Lung (tissue), 12 donors: ENCODE results near the gene CCDC88A. TPM values are rescaled to one million over a fixed set of nuclear protein-coding genes. Genes with fewer than 3 reads are reported as not detected.
"Not testable (repeated sequence)": the region's sequence is repeated elsewhere in the genome, so short reads cannot be mapped to it uniquely, and the experiment has no call there.

Source experiments
- ATAC-seq: fragments of 200-7000 bp; cut with Tn5 transposase; one replicate; pipeline ENCODE4 v1.9.1; 2020; ENCODE audit warnings: moderate number of reproducible peaks; ENCODE audit not compliant: insufficient read depth, low FRiP score
- DNase-seq, 3 donors: peaks; one replicate each; pipeline ENCODE4 v3.0.0-alpha.2; 2013 to 2017
- H3K27ac ChIP-seq, 2 donors: one replicate each; pipeline ENCODE4 v1.5.1; 2013; ENCODE audit warnings: mild to moderate bottlenecking in 2 of 2, moderate library complexity in 2 of 2, control low read depth in 1 of 2, inconsistent platforms in 1 of 2, low read depth in 1 of 2, low read length in 1 of 2
- H3K27me3 ChIP-seq, 3 donors: one replicate each; pipeline ENCODE4 v1.5.1; 2013; ENCODE audit warnings: low read length in 2 of 3; ENCODE audit not compliant: control insufficient read depth in 3 of 3, insufficient read depth in 3 of 3
- H3K36me3 ChIP-seq, 4 donors: one replicate each; pipeline ENCODE4 v1.5.1; 2013; ENCODE audit warnings: low read length in 4 of 4, mild to moderate bottlenecking in 1 of 4, moderate library complexity in 1 of 4; ENCODE audit not compliant: control insufficient read depth in 4 of 4, insufficient read depth in 4 of 4
- H3K4me1 ChIP-seq, 5 donors: one replicate each; pipeline ENCODE4 v1.5.1; 2013; ENCODE audit warnings: low read length in 5 of 5, mild to moderate bottlenecking in 2 of 5, moderate library complexity in 1 of 5; ENCODE audit not compliant: control insufficient read depth in 5 of 5, insufficient read depth in 5 of 5
- H3K4me3 ChIP-seq: one replicate; pipeline ENCODE4 v1.5.1; 2013; ENCODE audit warnings: mild to moderate bottlenecking, control low read depth, moderate library complexity
- H3K9ac ChIP-seq, 2 donors: one replicate each; pipeline ENCODE4 v1.5.1; 2013; ENCODE audit warnings: low read length in 2 of 2, control low read depth in 1 of 2; ENCODE audit not compliant: insufficient read depth in 1 of 2
- H3K9me3 ChIP-seq, 4 donors: one replicate each; pipeline ENCODE4 v1.5.1; 2013; ENCODE audit warnings: low read length in 3 of 4, mild to moderate bottlenecking in 1 of 4, moderate library complexity in 1 of 4; ENCODE audit not compliant: control insufficient read depth in 4 of 4, insufficient read depth in 3 of 4
- WGBS, 2 donors: extraction: QIAGEN DNeasy Blood & Tissue Kit; methylation state at CpG; one replicate each; pipeline ENCODE4 v1.1.7; 2013; 5-methylcytosine and 5-hydroxymethylcytosine counted together
- polyA plus RNA-seq, 2 donors: library from polyadenylated mRNA; stranded (reverse); fragments of 200-250 nt; gene quantifications; one replicate each; pipeline ENCODE4 v1.2.1, GENCODE V29; 2013
- total RNA-seq, 2 donors: library from RNA; depleted of rRNA in 1 of 2; stranded (reverse); fragments of >200 nt in 1 of 2; gene quantifications; one replicate each; pipeline ENCODE4 v1.2.1, GENCODE V29; 2014 to 2021
- TF ChIP-seq, protein P1 (sequence below): IDR thresholded peaks from 2 replicates; pipeline ENCODE4 v1.5.1; 2012; ENCODE audit warnings: mild to moderate bottlenecking; ENCODE audit errors: control extremely low read depth, extremely low read depth
- donor health status: control.
- donor health status: control.
- donor health status: Bipolar disorder and iron deficiency.
- donor health status: healthy.
- donor health status: DM: yes; HTN: yes; CAD: no.

The CCDC88A gene
- total and polyA plus RNA-seq, 4 donors = 13.3 to 91.9 (median 61.5) TPM

DNA sequence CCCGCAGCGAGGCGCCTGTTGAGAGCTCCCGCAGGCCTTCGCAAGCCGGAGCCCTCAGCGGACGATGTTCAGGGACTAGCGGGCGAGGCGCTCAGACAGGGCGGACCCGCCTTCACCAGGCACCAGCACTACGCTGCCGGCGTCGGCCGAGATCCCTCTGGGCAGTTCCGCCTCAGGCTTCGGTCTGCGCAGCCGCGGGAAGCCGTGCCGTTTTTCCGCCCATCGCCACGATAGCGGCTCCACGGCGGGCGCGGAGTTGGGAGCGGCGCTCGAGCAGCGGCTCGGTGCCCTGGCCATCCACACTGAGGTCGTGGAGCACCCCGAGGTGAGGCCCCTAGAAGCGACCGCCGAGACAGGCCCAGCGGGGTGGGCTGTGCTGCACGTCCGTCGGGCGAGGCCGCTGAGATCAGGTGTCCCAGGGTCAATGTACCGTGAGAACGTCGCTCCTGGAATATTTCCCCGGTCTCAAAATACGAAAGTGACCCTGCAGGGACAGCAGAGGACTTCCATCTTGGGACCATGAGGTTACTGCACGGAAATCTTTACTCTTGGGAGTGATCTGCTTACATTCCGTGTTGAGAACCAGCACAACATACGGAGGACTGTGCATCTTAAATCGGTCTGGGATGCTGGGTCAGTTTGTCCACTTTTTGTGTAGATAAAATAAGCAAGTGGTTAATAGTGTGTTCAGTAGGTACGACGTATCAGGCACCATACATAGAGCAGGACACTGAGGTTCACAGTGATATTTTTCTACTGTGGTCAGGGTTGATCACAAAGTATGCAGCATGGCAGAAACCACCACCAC, 137.3 kb downstream of the CCDC88A start:
- Histone ChIP-seq H3K4me1 (peaks cover 0 to 11% (median 5%) of the 10 kb centered on the region in 5 donors), H3K36me3 (peaks cover 0 to 3% (median 1%) of the 10 kb centered on the region in 4 donors), H3K27ac (peak overlapping the region; percentile 94 to 97), H3K4me3 (peak overlapping the region; percentile 53), H3K9me3 (no peaks in the 10 kb centered on the region), H3K9ac (peak overlapping the region; percentile 86 to 92), H3K27me3 (no peaks in the 10 kb centered on the region)
- 1 to 2% methylated on average over 55 to 60 of the region's 60 CpGs for WGBS, 2 donors
- TF ChIP-seq, protein P1, sequence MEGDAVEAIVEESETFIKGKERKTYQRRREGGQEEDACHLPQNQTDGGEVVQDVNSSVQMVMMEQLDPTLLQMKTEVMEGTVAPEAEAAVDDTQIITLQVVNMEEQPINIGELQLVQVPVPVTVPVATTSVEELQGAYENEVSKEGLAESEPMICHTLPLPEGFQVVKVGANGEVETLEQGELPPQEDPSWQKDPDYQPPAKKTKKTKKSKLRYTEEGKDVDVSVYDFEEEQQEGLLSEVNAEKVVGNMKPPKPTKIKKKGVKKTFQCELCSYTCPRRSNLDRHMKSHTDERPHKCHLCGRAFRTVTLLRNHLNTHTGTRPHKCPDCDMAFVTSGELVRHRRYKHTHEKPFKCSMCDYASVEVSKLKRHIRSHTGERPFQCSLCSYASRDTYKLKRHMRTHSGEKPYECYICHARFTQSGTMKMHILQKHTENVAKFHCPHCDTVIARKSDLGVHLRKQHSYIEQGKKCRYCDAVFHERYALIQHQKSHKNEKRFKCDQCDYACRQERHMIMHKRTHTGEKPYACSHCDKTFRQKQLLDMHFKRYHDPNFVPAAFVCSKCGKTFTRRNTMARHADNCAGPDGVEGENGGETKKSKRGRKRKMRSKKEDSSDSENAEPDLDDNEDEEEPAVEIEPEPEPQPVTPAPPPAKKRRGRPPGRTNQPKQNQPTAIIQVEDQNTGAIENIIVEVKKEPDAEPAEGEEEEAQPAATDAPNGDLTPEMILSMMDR = no peak
- DNase-seq (peak; percentile 84 to 89 (median 86)), ATAC-seq (peak; percentile 99)

DNA sequence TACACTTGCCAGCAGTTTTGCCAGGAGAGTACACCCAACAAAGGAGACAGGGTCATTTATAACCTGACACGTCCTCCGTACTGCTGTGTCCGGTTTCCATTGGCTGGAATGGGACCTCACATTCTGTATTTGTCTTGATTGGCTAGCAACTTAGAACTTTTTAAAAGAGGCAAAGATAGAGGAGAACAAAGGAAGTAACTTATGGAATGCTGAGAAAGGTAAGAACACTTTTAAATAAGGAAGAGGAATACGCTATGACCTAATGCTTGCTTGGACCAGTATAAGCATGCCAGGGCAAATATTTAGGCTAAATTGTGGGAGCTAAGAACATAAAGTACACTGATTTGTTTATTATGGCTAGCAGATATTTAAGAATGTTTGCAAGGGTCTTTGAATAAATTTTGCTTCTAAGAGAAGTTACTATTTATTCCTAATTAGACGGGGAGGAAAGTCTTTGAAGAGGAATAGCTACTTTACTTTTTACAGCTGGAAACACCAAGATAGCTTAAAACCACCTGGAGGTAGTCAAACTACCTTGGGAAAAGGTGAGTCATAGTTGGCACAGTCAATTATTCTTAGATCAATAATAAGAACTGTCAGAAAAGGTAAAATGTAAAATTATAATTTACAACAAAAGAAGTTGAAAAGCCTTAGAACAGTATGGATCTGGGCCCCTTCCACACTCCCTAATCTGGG, 138.7 kb downstream of the CCDC88A start:
- H3K27ac ChIP-seq, ATAC-seq, H3K9ac ChIP-seq, DNase-seq, H3K36me3 ChIP-seq, H3K9me3 ChIP-seq, H3K27me3 ChIP-seq, H3K4me3 ChIP-seq: not testable (repeated sequence)
- 80 to 84% methylated on average over 5 of the region's 5 CpGs for WGBS, 2 donors
- H3K4me1 ChIP-seq = peaks cover 0 to 11% (median 5%) of the 10 kb centered on the region in 5 donors

DNA sequence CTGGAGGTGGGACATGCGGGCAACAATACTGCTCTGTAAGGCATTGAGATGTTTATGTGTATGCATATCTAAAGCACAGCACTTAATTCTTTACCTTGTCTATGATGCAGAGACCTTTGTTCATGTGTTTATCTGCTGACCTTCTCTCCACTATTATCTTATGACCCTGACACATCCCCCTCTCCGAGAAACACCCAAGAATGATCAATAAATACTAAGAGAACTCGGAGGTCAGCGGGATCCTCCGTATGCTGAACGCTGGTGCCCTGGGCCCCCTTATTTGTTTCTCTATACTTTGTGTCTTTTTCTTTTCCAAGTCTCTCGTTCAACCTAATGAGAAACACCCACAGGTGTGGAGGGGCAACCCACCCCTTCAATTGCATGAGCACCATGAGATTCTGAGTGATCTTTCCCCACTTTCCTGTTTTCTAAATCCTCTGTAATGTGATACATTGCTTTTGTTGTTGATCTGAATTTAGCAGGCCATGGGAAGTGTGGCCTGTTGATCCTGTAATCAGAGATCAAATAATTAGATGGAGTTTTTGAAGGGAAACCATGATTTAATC, 139.7 kb downstream of the CCDC88A start:
- not testable (repeated sequence) for H3K4me3 ChIP-seq, ATAC-seq
- 77 to 81% methylated on average over 7 of the region's 7 CpGs for WGBS, 2 donors

DNA sequence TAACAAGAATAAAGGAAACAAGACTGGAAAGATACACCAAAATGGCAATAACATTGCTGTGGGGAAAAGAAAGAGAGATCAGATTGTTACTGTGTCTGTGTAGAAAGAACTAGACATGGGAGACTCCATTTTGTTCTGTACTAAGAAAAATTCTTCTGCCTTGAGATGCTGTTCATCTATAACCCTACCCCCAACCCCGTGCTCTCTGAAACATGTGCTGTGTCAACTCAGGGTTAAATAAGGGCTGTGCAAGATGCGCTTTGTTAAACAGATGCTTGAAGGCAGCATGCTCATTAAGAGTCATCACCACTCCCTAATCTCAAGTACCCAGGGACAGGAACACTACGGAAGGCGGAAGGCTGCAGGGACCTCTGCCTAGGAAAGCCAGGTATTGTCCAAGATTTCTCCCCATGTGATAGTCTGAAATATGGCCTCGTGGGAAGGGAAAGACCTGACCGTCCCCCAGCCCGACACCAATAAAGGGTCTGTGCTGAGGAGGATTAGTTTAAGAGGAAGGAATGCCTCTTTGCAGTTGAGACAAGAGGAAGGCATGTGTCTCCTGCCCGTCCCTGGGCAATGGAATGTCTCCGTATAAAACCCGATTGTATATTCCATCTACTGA, 140.3 kb downstream of the CCDC88A start:
- H3K9me3 ChIP-seq, H3K4me3 ChIP-seq, H3K9ac ChIP-seq, H3K27ac ChIP-seq, H3K36me3 ChIP-seq, H3K27me3 ChIP-seq, DNase-seq, ATAC-seq: not testable (repeated sequence)
- H3K4me1 ChIP-seq = peaks cover 0 to 11% (median 5%) of the 10 kb centered on the region in 5 donors
- WGBS, 2 donors = 58 to 66% methylated on average over 10 of the region's 10 CpGs

More for the DNA sequence above, 139.7 kb downstream of the CCDC88A start:
- not testable (repeated sequence) for H3K36me3 ChIP-seq, H3K27me3 ChIP-seq, DNase-seq, H3K9ac ChIP-seq, H3K9me3 ChIP-seq, H3K27ac ChIP-seq
- H3K4me1 ChIP-seq = peaks cover 0 to 11% (median 5%) of the 10 kb centered on the region in 5 donors
